Heart left ventricle (tissue), 16 donors: ENCODE data around the gene RALGAPA1. TPM values are rescaled to one million over a fixed set of nuclear protein-coding genes. Genes with fewer than 3 reads are reported as not detected.

Experiments
- ATAC-seq, 4 donors: fragments of 200-7000 bp; cut with Tn5 transposase; one replicate each; pipeline ENCODE4 v1.9.1; 2020 to 2022; ENCODE audit warnings: moderate library complexity in 4 of 4, mild to moderate bottlenecking in 3 of 4, moderate number of reproducible peaks in 1 of 4
- DNase-seq, 5 donors: peaks; one replicate each; pipeline ENCODE4 v3.0.0-alpha.2; 2020
- H3K27ac ChIP-seq, 12 donors: fragments of 200-600 bp; sonication (generic) in 4 of 12; one replicate each; pipeline versions ENCODE4 v1.5.0 to v1.8.0; 2016 to 2022; ENCODE audit warnings: mild to moderate bottlenecking in 2 of 12
- H3K27me3 ChIP-seq, 9 donors: fragments of 200-600 bp; sonication (generic) in 2 of 9; one replicate each; pipeline versions ENCODE4 v1.5.1 to v1.8.0; 2016 to 2022; ENCODE audit warnings: mild to moderate bottlenecking in 3 of 9
- H3K36me3 ChIP-seq, 9 donors: fragments of 200-600 bp; sonication (generic) in 2 of 9; one replicate each; pipeline versions ENCODE4 v1.5.0 to v1.8.0; 2018 to 2022; ENCODE audit warnings: mild to moderate bottlenecking in 2 of 9
- H3K4me1 ChIP-seq, 12 donors: fragments of 200-600 bp; sonication (generic) in 4 of 12; one replicate each; pipeline versions ENCODE4 v1.5.0 to v1.8.0; 2016 to 2022; ENCODE audit warnings: mild to moderate bottlenecking in 3 of 12
- H3K4me3 ChIP-seq, 12 donors: fragments of 200-600 bp; sonication (generic) in 4 of 12; one replicate each; pipeline versions ENCODE4 v1.5.0 to v1.8.0; 2017 to 2022; ENCODE audit warnings: mild to moderate bottlenecking in 9 of 12, moderate library complexity in 4 of 12
- H3K9me3 ChIP-seq, 12 donors: fragments of 200-600 bp; sonication (generic) in 4 of 12; one replicate each; pipeline versions ENCODE4 v1.5.0 to v1.8.0; 2016 to 2022; ENCODE audit warnings: mild to moderate bottlenecking in 1 of 12
- POLR2A ChIP-seq, 2 donors: fragments of 450-650 bp; IDR thresholded peaks; one replicate each; pipeline ENCODE4 v1.6.1; 2017; ENCODE audit warnings: antibody characterized with exemption in 2 of 2, mild to moderate bottlenecking in 2 of 2, moderate library complexity in 2 of 2
- WGBS, 4 donors: extraction: QIAGEN DNeasy Blood & Tissue Kit in 2 of 4; methylation state at CpG; one replicate each; pipeline versions ENCODE4 v1.1.5 to v1.1.7; 2013 to 2018; 5-methylcytosine and 5-hydroxymethylcytosine counted together
- intact Hi-C, 10 donors: fragments of 100-400 bp; cut with DNase I; formaldehyde crosslinking; loops; one replicate each; pipeline versions ENCODE4 v1.11.1 to v1.14.2; 2022
- polyA plus RNA-seq, 2 donors: library from polyadenylated mRNA; stranded (reverse); fragments of 200-250 nt; gene quantifications; one replicate each; pipeline ENCODE4 v1.2.3, GENCODE V29; 2013
- total RNA-seq, 9 donors: library from RNA; depleted of rRNA in 2 of 9; stranded (reverse); fragments of >200 nt in 2 of 9; fragmentation: NEBNext Ultra II Directional in 3 of 9; extraction: Animal tissue kit (Norgen Biotek cat#: 25700) in 3 of 9; gene quantifications; one replicate each; pipeline versions ENCODE4 v1.1.0 to v1.2.4, GENCODE V29; 2016 to 2023
- TF ChIP-seq, protein P1 (sequence below), 12 donors: fragments of 200-600 bp; sonication (generic) in 4 of 12; IDR thresholded peaks; one replicate each; pipeline versions ENCODE4 v1.5.0 to v1.8.0; 2018 to 2022; ENCODE audit warnings: antibody characterized with exemption in 12 of 12, mild to moderate bottlenecking in 5 of 12
- donor health status: ischemic (EF 13 %, LVEDD 7.1; RV severe dilation, severe dysfunction).
- donor health status: healthy with polysubstance abuse.
- donor health status: DM: no; HTN: yes; CAD: no.
- donor health status: DM: no; HTN: no; CAD: no.
- donor health status: ischemic (EF 25% LVEDD 6.9; RV normal size, moderate dysfunction).
- donor health status: ischemic (EF 25% LVEDD 5.7; RV mildly dilated, moderate dysfunction).
- donor health status: healthy.
- donor health status: DM: yes; HTN: yes; CAD: no.
- donor health status: ischemic (EF 35%, LVEDD 5.7; RV mildly dilated, moderate dysfunction).
- donor health status: nonischemic (EF 11% LVEDD 7.7; RV severe dilation, severe dysfunction).
- donor health status: DM: yes; HTN: yes; CAD: no.
- donor health status: PGD.
- donor health status: ischemic (EF 29% LVEDD 5.4; RV normal size, mild dysfunction).
- donor health status: nonischemic (EF 23%, LVEDD 6.1; RV moderate dilation, normal function).

RALGAPA1 gene
- total and polyA plus RNA-seq, 11 donors: 9.9 to 43.0 (median 27.8) TPM

GRCh38 chr14:35571598-35571997 lies 237.5 kb downstream of the RALGAPA1 start:
- Histone ChIP-seq H3K27ac (no peak overlapping the region), H3K36me3 (peaks cover 0 to 51% (median 4%) of the 10 kb centered on the region in 9 donors), H3K4me1 (peaks cover 0 to 5% (median 0%) of the 10 kb centered on the region in 12 donors), H3K4me3 (no peak overlapping the region), H3K27me3 (no peaks in the 10 kb centered on the region), H3K9me3 (no peaks in the 10 kb centered on the region)
- no peak for DNase-seq
- TF ChIP-seq, protein P1, sequence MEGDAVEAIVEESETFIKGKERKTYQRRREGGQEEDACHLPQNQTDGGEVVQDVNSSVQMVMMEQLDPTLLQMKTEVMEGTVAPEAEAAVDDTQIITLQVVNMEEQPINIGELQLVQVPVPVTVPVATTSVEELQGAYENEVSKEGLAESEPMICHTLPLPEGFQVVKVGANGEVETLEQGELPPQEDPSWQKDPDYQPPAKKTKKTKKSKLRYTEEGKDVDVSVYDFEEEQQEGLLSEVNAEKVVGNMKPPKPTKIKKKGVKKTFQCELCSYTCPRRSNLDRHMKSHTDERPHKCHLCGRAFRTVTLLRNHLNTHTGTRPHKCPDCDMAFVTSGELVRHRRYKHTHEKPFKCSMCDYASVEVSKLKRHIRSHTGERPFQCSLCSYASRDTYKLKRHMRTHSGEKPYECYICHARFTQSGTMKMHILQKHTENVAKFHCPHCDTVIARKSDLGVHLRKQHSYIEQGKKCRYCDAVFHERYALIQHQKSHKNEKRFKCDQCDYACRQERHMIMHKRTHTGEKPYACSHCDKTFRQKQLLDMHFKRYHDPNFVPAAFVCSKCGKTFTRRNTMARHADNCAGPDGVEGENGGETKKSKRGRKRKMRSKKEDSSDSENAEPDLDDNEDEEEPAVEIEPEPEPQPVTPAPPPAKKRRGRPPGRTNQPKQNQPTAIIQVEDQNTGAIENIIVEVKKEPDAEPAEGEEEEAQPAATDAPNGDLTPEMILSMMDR (IDR thresholded peaks at IDR 0.05): no peak
- TF ChIP-seq POLR2A (IDR thresholded peaks at IDR 0.05): no peak
- ATAC-seq: no peak
- intact Hi-C loops: no loop called here
- 94 to 98% (median 97%) methylated on average over 8 of the region's 8 CpGs for WGBS, 4 donors

DNA sequence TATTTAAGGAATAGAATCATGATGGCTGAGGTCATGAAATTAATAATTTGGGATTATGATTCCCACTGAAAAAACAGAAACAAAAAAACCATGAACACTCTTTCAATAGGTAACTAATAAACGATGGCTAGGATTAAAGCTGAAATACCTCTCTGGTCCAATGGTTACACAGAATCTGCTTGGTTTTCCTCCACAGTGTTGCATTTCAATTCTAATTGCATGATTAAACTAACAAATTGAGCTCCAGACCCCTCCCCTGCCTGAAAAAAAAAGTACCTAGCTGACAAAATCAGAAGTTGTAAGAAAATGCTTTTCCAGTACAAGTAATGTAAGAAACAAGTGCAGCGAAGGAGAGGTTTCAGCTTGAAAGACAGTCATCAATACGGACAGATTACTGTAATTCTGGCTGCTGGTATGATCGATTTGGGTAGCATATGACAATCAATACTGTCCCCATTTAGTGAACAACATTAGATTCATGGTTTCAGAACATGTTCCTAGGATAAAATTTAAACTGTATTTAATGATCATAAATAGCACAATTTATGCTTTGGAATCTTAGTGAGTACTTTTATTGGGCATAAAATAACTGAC lies 243.1 kb downstream of the RALGAPA1 start:
- no peaks in the 10 kb centered on the region for H3K27me3 ChIP-seq
- peaks cover 0 to 48% (median 4%) of the 10 kb centered on the region in 9 donors for H3K36me3 ChIP-seq
- no peak for DNase-seq
- H3K4me3 ChIP-seq: no peak overlapping the region
- intact Hi-C loops: no loop called here
- no peaks in the 10 kb centered on the region for H3K9me3 ChIP-seq
- ATAC-seq: no peak
- H3K4me1 ChIP-seq: no peaks in the 10 kb centered on the region
- 94 to 98% (median 96%) methylated on average over 4 of the region's 4 CpGs for WGBS, 4 donors
- no peak for TF ChIP-seq POLR2A (IDR thresholded peaks at IDR 0.05)
- TF ChIP-seq, protein P1 (IDR thresholded peaks at IDR 0.05): no peak
- no peak overlapping the region for H3K27ac ChIP-seq

DNA sequence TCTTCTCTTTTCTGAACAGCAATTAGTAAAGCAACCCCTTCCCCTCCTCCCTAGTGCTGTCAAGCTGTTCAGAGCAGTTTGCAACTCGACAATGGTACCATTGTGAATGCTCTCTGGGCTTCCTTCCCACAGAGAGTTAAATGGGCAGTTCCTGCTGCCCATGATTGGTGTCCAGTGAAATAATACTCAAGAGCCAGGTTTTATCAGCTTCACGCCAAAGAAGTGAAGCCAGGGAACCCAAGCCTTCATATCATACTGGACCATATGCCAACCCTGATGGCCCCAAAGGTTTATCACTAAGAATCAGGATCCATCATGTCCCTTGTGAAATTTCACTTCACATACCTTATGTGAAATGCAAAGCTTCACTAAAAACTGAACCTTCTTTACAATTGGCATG lies 250.4 kb downstream of the RALGAPA1 start:
- no peak overlapping the region for H3K4me3 ChIP-seq
- no peaks in the 10 kb centered on the region for H3K27me3 ChIP-seq
- ATAC-seq (no peak), DNase-seq (no peak)
- 52 to 68% (median 61%) methylated on average over 2 of the region's 2 CpGs for WGBS, 4 donors
- intact Hi-C loops: no loop called here
- peaks cover 0 to 12% (median 1%) of the 10 kb centered on the region in 12 donors for H3K4me1 ChIP-seq
- no peaks in the 10 kb centered on the region for H3K9me3 ChIP-seq
- TF ChIP-seq, protein P1 (IDR thresholded peaks at IDR 0.05): no peak
- no peak for TF ChIP-seq POLR2A (IDR thresholded peaks at IDR 0.05)
- peaks cover 0 to 4% (median 0%) of the 10 kb centered on the region in 9 donors for H3K36me3 ChIP-seq
- H3K27ac ChIP-seq: no peak overlapping the region

- H3K36me3 ChIP-seq: no peaks in the 10 kb centered on the region
- no peaks in the 10 kb centered on the region for H3K27me3 ChIP-seq
- no peak overlapping the region for H3K27ac ChIP-seq
- no peak for ATAC-seq
- DNase-seq: no peak
- intact Hi-C loops: no loop called here
- H3K4me3 ChIP-seq: no peak overlapping the region
- TF ChIP-seq, protein P1 (IDR thresholded peaks at IDR 0.05): no peak
- H3K4me1 ChIP-seq: peaks cover 0 to 15% (median 1%) of the 10 kb centered on the region in 12 donors
- no peaks in the 10 kb centered on the region for H3K9me3 ChIP-seq
These were observed 251.8 kb downstream of the RALGAPA1 start for GRCh38 chr14:35557221-35557747.
